Activated CD4-positive, alpha-beta T cell treated with anti-CD3 and anti-CD28 coated beads for 24 hours (primary cell): ENCODE results near the gene LMOD1.
"Not testable (repeated sequence)": the region's sequence is repeated elsewhere in the genome, so short reads cannot be mapped to it uniquely, and the experiment has no call there.

Source experiments
- DNase-seq, 2 donors: peaks; one replicate each; pipeline ENCODE4 v3.0.0-alpha.2; 2020; ENCODE audit warnings: low read depth in 2 of 2

Gene LMOD1

DNA sequence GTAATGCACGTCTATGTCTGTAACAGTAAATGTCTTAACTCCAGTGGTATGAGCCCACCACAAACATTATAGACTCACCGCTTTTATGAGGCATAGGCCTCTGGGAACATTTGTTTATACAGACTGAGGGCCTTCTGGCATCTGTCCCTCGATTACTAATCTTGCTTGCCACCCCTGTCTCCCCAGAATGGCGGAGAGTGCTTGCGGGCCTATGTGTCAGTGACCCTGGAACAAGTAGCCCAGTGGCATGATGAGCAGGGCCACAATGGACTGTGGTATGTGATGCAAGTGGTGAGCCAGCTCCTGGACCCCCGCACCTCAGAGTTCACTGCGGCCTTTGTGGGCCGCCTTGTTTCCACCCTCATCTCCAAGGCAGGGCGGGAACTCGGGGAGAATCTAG is 76.0 kb downstream of the LMOD1 start:
- DNase-seq = no peak

GRCh38 chr1:201861448-201861847 is 84.9 kb downstream of the LMOD1 start:
- no peak for DNase-seq

DNA sequence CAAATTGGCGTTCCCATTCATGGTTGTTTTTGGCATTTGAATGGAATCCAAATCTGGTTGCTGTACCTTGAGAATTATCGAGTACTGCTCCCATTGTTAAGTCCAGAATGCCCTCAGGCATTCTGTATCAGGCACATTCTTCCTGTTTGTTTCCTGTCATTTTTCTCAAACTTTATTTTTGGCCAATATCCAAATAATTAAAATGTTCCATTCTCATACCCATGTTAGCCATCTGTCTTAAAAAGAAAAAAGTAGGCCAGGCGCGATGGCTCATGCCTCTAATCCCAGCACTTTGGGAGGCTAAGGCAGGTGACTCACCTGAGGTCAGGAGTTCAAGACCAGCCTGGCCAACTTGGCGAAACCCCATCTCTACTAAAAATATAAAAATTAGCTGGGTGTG is 86.9 kb downstream of the LMOD1 start:
- no peak for DNase-seq

DNA sequence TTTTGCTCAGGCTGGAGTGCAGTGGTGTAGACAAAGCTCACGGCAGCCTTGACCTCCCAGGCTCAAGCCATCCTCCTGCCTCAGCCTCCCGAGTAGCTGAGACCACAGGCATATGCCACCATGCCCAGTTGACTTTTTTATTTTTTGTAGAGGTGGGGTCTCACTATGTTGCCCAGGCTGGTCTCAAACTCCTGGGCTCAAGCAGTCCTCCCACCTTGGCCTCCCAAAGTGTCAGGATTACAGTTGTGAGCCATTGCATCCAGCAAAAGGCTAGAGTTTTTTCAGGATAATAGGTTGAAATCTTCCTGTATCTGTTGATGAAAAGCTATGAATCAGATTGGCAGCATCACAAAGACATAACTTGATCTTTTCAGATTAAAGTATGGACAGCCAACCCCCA is 89.6 kb downstream of the LMOD1 start:
- DNase-seq = not testable (repeated sequence)

DNA sequence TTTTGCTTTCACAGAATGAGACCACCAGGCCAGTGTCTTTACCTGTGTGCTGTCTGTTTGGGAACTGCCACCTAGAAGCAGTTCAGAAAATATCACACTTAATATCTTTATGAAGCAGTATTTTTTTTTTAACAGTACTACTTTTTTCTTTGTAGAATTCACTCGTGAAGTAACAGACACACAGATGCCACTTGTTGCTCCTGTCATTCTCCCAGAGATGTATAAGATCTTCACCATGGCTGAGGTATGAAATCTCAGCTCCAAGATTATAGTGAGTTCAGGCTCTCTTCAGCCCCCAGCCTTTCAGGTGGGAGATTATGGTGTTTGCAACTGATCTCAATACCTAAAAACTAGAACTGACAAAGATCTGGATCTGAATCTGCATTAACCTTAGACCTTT is 94.4 kb downstream of the LMOD1 start:
- no peak for DNase-seq

DNA sequence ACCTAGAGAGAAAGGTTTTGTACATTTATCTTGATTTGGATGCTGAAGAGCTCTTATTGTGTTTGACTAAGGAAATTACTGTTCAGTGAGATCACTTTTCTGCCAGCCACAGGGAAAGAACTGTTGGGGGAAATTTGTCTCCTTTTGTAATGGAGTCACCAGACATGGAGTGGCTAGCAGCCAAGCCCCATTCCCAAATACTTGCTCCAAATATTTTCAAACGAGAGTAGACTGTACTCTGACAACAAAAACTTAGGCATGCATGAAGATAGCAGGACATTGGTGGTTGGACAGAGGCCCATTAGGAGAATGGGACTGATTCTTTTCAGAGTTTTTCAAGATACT is 96.3 kb downstream of the LMOD1 start:
- no peak for DNase-seq

DNA sequence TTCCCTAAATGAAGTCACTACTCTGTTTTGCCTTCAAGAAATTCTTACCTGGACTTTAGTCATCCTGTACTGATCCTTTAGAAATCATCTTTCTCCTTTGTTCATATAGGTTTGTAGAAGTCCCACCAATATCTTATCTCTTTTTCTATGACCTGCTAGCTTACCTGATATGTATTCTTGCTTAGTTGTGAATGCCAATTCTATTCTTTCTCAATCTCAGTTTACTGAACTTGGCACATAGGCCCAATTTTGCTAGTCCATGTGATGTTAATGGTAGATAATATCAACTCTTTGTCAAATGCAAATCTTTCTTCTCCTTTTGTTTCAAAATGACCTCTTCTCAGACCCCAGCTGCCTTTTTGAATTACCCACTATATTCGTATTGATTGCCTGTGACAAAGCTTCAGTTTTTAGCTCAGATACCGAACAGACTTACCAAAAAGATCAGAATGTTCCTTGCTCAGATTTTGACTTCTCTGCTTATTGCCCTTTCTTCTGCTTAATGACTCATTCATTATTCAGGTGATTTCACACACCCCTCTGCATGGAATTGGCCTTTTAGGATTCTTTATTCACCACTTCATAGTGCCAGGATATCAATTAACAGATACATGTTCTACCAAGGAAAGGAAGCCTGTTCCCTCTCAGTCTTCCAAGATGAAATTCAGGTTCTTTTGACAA is 96.8 kb downstream of the LMOD1 start:
- no peak for DNase-seq

- no peak for DNase-seq
Observed at GRCh38 chr1:201848230-201848629, 98.1 kb downstream of the LMOD1 start.

DNA sequence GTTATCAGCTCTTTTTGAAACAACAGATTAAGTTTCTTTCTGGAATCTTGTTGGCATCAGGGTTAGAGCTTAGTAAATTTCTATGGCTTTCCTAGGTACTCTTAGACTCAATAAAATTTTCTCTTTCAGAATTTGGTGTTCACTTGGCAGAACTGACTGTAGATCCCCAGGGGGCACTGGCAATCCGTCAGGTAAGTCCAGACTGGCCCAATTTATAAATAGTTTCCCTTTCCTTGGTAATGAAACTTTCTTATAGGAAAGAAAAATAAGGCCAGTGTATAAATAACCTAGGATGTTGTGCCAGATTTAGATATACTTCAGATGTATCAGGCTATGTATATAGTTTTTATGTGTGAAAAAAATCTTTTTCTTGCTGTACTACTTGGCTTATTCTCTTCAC is 99.2 kb downstream of the LMOD1 start:
- DNase-seq = no peak
